Cardiac fibroblast (primary cell): ENCODE results near the gene FEV.

ENCODE experiments used
- DNase-seq, 2 donors: peaks; one replicate each; pipeline versions ENCODE4 v3.0.0 to v3.0.0-alpha.2; 2010; ENCODE audit warnings: low read depth in 2 of 2
- H3K4me3 ChIP-seq, 2 donors: replicated peaks in 1 of 2; 1 replicate in 1 of 2; 2 replicates in 1 of 2; pipeline ENCODE4 v1.5.1; 2011; ENCODE audit warnings: low read depth in 2 of 2, low read length in 2 of 2, mild to moderate bottlenecking in 2 of 2, moderate library complexity in 1 of 2
- CTCF ChIP-seq: IDR thresholded peaks from one replicate; pipeline ENCODE4 v1.5.1; 2011; ENCODE audit warnings: low read depth, mild to moderate bottlenecking, low read length, inconsistent platforms

Gene FEV

DNA sequence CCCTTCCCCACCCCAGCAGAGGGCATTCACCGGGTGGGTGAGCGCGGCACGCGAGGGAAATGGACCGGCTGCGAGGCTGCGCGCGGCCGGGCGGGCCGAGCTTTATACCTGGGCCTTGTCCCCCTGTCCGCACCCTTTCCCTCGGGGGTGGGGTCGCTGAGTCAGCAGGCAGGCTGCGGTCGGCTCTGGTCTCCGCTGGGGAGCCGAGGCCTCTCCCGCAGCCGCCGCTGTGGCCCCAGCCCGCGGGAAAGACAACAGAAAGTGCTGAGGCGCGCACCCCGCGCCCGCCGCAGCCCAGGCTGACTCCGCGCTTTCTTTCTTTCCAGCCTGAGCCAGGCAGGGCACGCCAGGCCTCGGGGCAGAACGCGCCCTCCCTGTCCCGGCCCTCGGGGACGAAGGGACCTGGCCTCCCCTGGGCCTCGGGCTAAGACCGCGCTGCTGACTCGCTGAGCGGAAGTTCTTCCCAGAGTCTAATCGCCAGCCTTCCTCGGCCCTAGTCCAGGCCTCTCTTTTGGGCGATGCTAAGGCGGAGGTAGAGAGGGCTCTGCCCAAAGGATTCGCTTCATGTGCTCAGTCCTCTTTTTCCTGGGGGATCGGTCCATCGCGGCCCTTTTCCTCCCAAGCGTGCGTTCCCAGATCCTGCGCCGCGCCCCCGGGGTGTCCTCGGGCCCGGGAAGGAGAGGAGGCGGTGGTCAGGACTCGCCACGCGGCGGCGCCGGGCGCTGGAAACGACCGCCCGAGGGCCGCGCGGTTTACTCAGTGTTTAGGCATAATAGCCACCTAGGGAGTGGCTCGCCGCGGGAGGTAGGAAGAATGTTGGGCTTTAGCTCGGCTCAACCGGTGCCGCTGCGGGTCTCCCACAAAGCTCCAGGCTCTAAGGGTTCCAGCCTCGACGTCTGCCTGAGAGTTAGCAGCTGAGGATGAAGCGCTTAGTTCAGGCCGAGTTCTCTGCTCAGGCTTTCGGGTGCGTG lies 8.6 kb upstream of the FEV start, which contains the start of gene CRYBA2:
Gene CRYBA2 (minus strand): TSS at position 78 of the 971 bp plus-strand sequence. CDS start 246 bp downstream, outside the sequence.
- no peak for TF ChIP-seq CTCF
- peak in 1 of 2 donors; percentile 24 for DNase-seq
- H3K4me3 ChIP-seq: peak within 1 kb of the TSS; percentile 32 to 36

- no peak for DNase-seq
- H3K4me3 ChIP-seq: peak overlapping the region in 1 of 2 donors; percentile 32
- no peak for TF ChIP-seq CTCF
These were observed 7.8 kb upstream of the FEV start for GRCh38 chr2:218992703-218993344.

DNA sequence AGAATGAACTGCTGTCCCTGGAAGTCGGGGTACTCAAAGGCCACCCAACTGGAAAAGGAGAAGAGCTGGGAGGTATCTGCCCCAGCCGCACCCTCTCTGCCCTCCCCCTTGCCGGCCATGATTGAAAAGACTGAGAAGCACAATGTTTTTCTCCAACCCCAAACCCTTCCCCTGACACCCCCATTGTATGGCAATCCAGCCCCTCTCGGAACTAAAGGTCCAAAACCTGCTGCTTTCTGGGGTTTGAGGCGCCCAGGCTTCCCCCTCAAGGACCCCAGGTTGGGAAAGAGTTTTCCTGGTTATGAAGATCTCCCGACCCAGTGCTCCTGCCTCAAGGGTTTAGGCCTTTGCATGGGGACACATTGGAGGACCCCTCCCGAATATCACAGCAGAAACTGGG lies 7.2 kb upstream of the FEV start:
- TF ChIP-seq CTCF: no peak
- no peak for DNase-seq
- no peak overlapping the region for H3K4me3 ChIP-seq

- peak; percentile 27 to 43 for DNase-seq
- H3K4me3 ChIP-seq: no peak overlapping the region
- no peak for TF ChIP-seq CTCF
These were observed 6.7 kb upstream of the FEV start for GRCh38 chr2:218991674-218992168.

DNA sequence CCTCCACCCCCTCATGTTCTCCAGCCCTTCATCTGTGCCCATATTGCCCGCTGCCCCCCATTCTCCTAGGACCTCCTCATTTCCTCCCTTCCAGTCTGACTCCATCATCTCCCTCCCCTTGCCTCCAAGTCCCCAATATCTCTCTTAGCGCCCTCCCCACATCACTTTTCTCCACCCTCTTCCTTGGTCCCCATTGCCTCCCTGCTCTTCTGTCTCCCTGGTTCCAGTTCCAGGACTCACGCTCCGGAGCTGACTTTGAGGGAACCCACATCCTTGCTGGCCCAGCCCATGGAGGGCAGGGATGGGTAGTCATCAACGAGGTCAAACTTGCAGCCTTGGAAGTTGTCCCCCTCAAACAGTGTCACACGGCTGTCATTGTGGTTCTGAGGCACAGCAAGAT lies 5.6 kb upstream of the FEV start:
- no peak for DNase-seq
- TF ChIP-seq CTCF: no peak

GRCh38 chr2:218990052-218990451 lies 5.1 kb upstream of the FEV start:
- no peak overlapping the region for H3K4me3 ChIP-seq
- TF ChIP-seq CTCF: no peak
- DNase-seq: no peak

More for the DNA sequence above, 5.6 kb upstream of the FEV start:
- no peak overlapping the region for H3K4me3 ChIP-seq
